C4-2B (cell line): ENCODE data around the gene MAPK8IP1.

Experiments used
- ZFX ChIP-seq: fragments of 450-650 bp; IDR thresholded peaks from 2 replicates; pipeline ENCODE4 v1.6.1; 2017
- TF ChIP-seq, protein P1 (sequence below): fragments of 450-650 bp; conservative IDR thresholded peaks from 2 replicates; pipeline ENCODE4 v1.5.1; 2017; ENCODE audit warnings: mild to moderate bottlenecking

DNA sequence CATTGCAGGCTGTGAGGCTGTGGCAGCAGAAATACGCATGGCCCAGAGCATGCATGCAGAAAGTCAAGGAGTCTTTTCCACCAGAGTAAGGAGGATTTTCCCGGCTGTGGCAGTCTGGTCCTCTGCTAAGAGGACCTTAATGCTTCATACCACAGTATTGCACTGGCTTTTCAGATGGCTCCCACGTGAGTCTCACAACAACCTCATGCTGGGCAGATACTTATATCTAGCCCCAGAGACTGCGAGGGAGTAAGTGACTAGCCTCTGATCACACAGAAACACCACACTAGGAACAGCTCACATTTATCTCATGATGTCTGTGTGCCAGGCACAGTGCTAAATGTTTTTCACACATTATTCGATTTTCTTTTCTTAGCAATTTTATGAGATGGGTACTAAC lies 30.1 kb upstream of the MAPK8IP1 start:
- TF ChIP-seq, protein P1, sequence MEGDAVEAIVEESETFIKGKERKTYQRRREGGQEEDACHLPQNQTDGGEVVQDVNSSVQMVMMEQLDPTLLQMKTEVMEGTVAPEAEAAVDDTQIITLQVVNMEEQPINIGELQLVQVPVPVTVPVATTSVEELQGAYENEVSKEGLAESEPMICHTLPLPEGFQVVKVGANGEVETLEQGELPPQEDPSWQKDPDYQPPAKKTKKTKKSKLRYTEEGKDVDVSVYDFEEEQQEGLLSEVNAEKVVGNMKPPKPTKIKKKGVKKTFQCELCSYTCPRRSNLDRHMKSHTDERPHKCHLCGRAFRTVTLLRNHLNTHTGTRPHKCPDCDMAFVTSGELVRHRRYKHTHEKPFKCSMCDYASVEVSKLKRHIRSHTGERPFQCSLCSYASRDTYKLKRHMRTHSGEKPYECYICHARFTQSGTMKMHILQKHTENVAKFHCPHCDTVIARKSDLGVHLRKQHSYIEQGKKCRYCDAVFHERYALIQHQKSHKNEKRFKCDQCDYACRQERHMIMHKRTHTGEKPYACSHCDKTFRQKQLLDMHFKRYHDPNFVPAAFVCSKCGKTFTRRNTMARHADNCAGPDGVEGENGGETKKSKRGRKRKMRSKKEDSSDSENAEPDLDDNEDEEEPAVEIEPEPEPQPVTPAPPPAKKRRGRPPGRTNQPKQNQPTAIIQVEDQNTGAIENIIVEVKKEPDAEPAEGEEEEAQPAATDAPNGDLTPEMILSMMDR, result no peak
- no peak for TF ChIP-seq ZFX
